HL-60 (cell line): ENCODE measurements around the gene SPAM1.

Experiments used
- DNase-seq, 2 experiments: peaks; one replicate each; pipeline ENCODE4 v3.0.0-alpha.2; 2010 to 2020; ENCODE audit warnings: low read depth in 1 of 2, low spot score in 1 of 2
- H3K27ac ChIP-seq: fragments of 250-450 bp; sonication (Bioruptor Pico); replicated peaks from 2 replicates; pipeline ENCODE4 v1.5.1; 2020; ENCODE audit warnings: mild to moderate bottlenecking, moderate library complexity
- H3K27me3 ChIP-seq: fragments of 250-450 bp; sonication (Bioruptor Pico); 2 replicates; pipeline ENCODE4 v1.5.1; 2021; ENCODE audit warnings: mild to moderate bottlenecking, moderate library complexity; ENCODE audit not compliant: insufficient read depth, poor library complexity, severe bottlenecking
- H3K4me3 ChIP-seq: replicated peaks from 2 replicates; pipeline ENCODE4 v1.5.1; 2011; ENCODE audit warnings: mild to moderate bottlenecking, control low read depth, low read length; ENCODE audit not compliant: insufficient read depth
- GABPA ChIP-seq: IDR thresholded peaks from 2 replicates; pipeline ENCODE4 v1.6.1; 2012; ENCODE audit warnings: low read depth
- POLR2AphosphoS5 ChIP-seq: IDR thresholded peaks from 2 replicates; pipeline ENCODE4 v1.6.1; 2012; ENCODE audit warnings: low read depth
- SPI1 ChIP-seq: IDR thresholded peaks from 2 replicates; pipeline ENCODE4 v1.6.1; 2012; ENCODE audit warnings: low read depth, mild to moderate bottlenecking, borderline replicate concordance
- TF ChIP-seq, protein P1 (sequence below): IDR thresholded peaks from one replicate; pipeline ENCODE4 v1.5.1; 2011; ENCODE audit warnings: low read length, control low read depth, inconsistent platforms; ENCODE audit not compliant: insufficient read depth
- TF ChIP-seq, protein P2 (sequence below): IDR thresholded peaks from 2 replicates; pipeline ENCODE4 v1.6.1; 2012; ENCODE audit warnings: low read depth; ENCODE audit not compliant: insufficient replicate concordance

Gene SPAM1

DNA sequence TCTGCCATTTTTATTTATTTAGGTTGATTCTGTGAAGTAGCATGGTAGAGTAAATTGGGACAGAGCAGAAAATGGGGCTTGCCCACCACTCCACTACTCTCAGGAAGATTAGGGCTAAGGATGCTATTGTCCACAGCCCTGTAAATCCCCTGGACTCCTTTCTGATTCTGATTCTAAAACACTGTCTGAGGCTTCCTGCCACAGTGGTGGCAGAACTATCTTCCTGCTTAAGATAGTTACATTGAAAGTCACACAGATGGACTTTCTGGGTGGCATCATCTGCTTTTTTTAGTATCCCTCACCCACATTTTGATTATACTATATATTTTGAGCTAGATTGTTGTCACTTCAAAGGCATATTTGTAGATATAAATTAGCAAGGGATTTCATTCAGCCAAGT, 50.0 kb downstream of the SPAM1 start:
- H3K27ac ChIP-seq: no peak overlapping the region
- no peak for DNase-seq
- TF ChIP-seq, protein P1, sequence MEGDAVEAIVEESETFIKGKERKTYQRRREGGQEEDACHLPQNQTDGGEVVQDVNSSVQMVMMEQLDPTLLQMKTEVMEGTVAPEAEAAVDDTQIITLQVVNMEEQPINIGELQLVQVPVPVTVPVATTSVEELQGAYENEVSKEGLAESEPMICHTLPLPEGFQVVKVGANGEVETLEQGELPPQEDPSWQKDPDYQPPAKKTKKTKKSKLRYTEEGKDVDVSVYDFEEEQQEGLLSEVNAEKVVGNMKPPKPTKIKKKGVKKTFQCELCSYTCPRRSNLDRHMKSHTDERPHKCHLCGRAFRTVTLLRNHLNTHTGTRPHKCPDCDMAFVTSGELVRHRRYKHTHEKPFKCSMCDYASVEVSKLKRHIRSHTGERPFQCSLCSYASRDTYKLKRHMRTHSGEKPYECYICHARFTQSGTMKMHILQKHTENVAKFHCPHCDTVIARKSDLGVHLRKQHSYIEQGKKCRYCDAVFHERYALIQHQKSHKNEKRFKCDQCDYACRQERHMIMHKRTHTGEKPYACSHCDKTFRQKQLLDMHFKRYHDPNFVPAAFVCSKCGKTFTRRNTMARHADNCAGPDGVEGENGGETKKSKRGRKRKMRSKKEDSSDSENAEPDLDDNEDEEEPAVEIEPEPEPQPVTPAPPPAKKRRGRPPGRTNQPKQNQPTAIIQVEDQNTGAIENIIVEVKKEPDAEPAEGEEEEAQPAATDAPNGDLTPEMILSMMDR: no peak
- TF ChIP-seq GABPA: no peak
- TF ChIP-seq, protein P2, sequence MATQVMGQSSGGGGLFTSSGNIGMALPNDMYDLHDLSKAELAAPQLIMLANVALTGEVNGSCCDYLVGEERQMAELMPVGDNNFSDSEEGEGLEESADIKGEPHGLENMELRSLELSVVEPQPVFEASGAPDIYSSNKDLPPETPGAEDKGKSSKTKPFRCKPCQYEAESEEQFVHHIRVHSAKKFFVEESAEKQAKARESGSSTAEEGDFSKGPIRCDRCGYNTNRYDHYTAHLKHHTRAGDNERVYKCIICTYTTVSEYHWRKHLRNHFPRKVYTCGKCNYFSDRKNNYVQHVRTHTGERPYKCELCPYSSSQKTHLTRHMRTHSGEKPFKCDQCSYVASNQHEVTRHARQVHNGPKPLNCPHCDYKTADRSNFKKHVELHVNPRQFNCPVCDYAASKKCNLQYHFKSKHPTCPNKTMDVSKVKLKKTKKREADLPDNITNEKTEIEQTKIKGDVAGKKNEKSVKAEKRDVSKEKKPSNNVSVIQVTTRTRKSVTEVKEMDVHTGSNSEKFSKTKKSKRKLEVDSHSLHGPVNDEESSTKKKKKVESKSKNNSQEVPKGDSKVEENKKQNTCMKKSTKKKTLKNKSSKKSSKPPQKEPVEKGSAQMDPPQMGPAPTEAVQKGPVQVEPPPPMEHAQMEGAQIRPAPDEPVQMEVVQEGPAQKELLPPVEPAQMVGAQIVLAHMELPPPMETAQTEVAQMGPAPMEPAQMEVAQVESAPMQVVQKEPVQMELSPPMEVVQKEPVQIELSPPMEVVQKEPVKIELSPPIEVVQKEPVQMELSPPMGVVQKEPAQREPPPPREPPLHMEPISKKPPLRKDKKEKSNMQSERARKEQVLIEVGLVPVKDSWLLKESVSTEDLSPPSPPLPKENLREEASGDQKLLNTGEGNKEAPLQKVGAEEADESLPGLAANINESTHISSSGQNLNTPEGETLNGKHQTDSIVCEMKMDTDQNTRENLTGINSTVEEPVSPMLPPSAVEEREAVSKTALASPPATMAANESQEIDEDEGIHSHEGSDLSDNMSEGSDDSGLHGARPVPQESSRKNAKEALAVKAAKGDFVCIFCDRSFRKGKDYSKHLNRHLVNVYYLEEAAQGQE: no peak
- no peak for TF ChIP-seq SPI1
- TF ChIP-seq POLR2AphosphoS5: no peak
- no peaks in the 10 kb centered on the region for H3K27me3 ChIP-seq
- H3K4me3 ChIP-seq: no peak overlapping the region

DNA sequence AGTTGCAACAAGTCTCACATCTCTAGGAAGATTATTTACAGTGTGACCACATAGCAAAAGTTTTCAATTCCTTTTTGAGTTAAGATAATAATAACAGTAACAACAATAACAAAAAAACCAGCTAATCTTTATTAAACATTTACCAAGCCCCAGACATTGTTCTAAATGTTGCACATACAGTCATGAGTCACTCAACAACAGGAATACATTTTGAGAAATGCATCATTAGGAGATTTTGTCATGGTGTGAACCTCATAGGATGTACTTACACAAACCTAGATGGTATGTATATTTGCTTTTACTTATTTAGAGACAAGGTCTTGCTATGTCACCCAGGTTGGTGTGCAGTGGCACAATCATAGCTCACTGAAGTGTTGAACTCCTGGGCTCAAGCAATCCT, 52.0 kb downstream of the SPAM1 start:
- Histone ChIP-seq H3K4me3 (no peak overlapping the region), H3K27ac (no peak overlapping the region), H3K27me3 (no peaks in the 10 kb centered on the region)
- DNase-seq: no peak
- TF ChIP-seq, protein P1: no peak
- TF ChIP-seq POLR2AphosphoS5 (no peak), SPI1 (no peak), GABPA (no peak)
- TF ChIP-seq, protein P2: no peak

DNA sequence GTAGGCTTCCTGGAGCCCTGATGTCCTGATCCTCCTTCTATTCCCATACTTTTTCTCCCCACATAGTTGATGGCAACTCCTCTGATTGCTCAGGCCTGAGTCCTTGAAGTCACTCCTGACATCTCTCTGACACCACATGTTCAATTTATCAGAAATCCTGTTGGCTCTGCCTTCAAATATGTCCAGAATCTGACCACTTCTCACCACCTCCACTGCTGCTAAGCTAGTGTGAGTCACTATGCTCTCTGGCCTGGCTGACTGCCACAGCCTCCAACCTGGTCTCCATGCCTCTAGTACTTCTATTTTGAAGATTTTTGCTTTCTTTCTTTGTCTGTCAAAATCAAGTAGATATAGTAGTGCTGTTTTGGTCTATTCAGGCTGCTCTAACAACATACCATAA, 54.8 kb downstream of the SPAM1 start:
- TF ChIP-seq, protein P2: no peak
- TF ChIP-seq SPI1 (no peak), POLR2AphosphoS5 (no peak)
- no peak overlapping the region for H3K27ac ChIP-seq
- no peak for DNase-seq
- no peak overlapping the region for H3K4me3 ChIP-seq
- no peaks in the 10 kb centered on the region for H3K27me3 ChIP-seq

DNA sequence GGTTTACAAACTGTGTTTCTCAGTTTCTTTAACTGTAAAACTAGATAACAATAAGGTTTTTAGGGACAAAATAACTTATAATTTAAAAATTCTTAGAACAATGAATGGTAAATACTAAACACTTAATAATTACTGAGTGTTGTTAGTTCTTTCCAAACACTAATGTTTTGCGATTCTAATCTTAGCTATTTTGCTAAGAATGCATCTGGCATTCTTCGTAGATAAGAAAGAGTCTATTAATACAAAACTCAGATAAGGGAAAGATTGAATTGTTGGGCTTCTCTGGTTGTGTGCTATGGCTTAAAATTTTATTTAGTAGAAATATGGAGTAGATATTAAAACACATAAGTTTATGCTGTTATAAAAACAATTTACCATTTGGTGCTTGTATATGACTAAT, 62.4 kb downstream of the SPAM1 start:
- no peak overlapping the region for H3K4me3 ChIP-seq
- H3K27ac ChIP-seq: no peak overlapping the region
- DNase-seq: no peak
- no peaks in the 10 kb centered on the region for H3K27me3 ChIP-seq
- TF ChIP-seq, protein P1: no peak
- TF ChIP-seq, protein P2: no peak
- TF ChIP-seq POLR2AphosphoS5: no peak
- no peak for TF ChIP-seq SPI1
- TF ChIP-seq GABPA: no peak
